Measurements from ENCODE around the gene R3HDM4.

The R3HDM4 gene

DNA sequence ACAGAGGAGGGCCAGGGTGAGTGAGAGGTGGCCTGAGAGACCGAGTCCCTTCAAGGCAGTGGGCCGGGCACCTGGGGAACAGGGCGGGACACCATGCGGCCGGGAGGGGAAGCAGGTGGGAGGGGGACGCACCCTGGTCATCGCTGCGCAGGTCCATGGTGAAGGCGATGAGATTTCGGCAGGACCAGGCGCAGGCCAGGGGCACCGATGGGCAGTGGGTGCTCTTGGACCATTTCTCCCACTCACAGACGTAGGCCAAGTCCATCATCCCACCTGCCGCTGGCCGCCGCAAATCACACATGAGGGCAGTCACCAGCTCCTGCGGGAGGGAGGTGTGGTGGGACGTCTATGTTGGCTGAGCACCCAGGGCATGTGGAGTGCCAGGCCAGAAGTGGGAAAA lies 22.2 kb downstream of the R3HDM4 start:
- H3K9ac ChIP-seq (ENCODE audit: low read depth in 1 of 2, low read length in 2 of 2): peak overlapping the region in 1 of 2 donors; percentile 3

DNA sequence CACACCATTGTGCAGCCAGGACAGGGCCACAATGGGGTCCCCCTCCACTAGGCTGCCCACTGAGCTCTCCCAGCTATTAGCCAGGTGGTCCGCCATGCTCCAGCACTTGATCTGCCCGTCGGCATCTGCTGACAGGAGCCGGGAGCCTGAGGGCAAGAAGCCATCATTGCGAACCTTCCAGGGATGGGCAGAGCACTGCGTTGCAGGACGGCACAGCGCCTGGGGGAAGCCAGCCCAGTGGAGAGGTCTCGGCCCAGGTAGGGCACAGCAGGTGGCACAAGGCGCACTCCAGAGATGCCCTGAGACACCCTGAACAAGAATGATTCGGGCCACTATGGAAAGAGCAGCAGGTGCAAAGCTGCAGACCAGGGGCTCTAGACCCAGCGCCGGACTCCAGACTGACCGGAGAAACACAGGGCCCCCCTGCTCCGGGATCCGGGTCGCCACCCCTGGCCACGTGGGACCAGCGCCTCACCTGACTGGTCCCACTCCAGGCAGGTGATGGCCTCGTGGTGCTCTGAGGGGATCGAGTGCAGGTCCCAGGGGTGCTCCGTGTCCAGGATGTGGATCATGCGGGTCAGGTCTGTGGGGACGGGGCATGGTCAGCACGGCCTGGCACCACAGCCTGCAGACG lies 23.2 kb downstream of the R3HDM4 start:
- H3K4me3 ChIP-seq (ENCODE audit: low read length in 2 of 2): no peak overlapping the region
- no peaks in the 10 kb centered on the region for H3K9me3 ChIP-seq (ENCODE audit: control insufficient read depth in 2 of 2, low read length in 2 of 2)
- no peak overlapping the region for H3K9ac ChIP-seq (ENCODE audit: low read depth in 1 of 2, low read length in 2 of 2)
- no peak overlapping the region for H3K27ac ChIP-seq (ENCODE audit: low read depth in 2 of 2, low read length in 2 of 2)
- peaks cover 32 to 37% of the 10 kb centered on the region in 2 donors for H3K36me3 ChIP-seq (ENCODE audit: control insufficient read depth in 2 of 2, insufficient read depth in 2 of 2, low read length in 2 of 2)
- H3K27me3 ChIP-seq (ENCODE audit: control insufficient read depth in 2 of 2, insufficient read depth in 2 of 2, low read length in 2 of 2): no peaks in the 10 kb centered on the region
- peaks cover 8 to 14% of the 10 kb centered on the region in 2 donors for H3K4me1 ChIP-seq (ENCODE audit: control insufficient read depth in 2 of 2, insufficient read depth in 2 of 2, low read length in 2 of 2)

More for the DNA sequence above, 22.2 kb downstream of the R3HDM4 start:
- H3K27me3 ChIP-seq (ENCODE audit: control insufficient read depth in 2 of 2, insufficient read depth in 2 of 2, low read length in 2 of 2): no peaks in the 10 kb centered on the region
- H3K9me3 ChIP-seq (ENCODE audit: control insufficient read depth in 2 of 2, low read length in 2 of 2): no peaks in the 10 kb centered on the region
- peaks cover 8 to 14% of the 10 kb centered on the region in 2 donors for H3K4me1 ChIP-seq (ENCODE audit: control insufficient read depth in 2 of 2, insufficient read depth in 2 of 2, low read length in 2 of 2)
- H3K27ac ChIP-seq (ENCODE audit: low read depth in 2 of 2, low read length in 2 of 2): peak overlapping the region; percentile 9 to 20
- peaks cover 27 to 29% of the 10 kb centered on the region in 2 donors for H3K36me3 ChIP-seq (ENCODE audit: control insufficient read depth in 2 of 2, insufficient read depth in 2 of 2, low read length in 2 of 2)
- no peak overlapping the region for H3K4me3 ChIP-seq (ENCODE audit: low read length in 2 of 2)

DNA sequence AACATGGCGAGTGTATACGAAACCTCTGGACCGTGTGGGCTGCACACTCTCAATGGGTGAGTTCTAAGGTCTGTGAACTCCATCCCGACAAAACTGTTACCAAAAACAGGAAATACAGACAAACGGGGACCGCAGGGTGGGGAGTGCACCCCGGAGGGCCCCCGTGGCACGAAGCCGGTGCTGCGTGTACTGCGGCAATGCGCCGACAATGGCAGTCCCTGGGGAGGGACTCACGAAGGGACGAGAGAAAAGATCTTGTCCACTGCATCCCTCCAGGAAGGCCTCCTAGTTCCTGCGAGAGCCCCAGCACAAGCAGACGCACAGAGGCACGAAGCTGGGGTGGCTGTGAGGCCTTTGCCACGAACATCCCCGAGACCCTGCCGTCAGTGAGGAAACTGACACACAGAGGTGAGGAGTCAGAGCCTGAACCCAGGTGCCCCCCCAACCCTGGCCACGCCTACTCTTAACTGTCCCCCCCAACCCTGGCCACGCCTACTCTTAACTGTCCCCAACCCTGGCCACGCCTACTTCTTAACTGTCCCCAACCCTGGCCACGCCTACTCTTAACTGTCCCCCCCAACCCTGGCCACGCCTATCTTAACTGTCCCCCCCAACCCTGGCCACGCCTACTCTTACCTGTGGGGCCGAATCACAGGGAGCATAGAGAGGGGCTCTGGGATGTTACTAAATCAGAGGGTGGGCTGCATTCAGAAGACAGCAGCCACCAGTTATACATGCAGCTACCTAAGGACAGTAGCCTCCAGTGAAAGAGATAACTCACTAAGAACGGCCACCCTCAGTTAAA lies 24.2 kb downstream of the R3HDM4 start:
- H3K4me3 ChIP-seq (ENCODE audit: low read length in 2 of 2): no peak overlapping the region
- peaks cover 32 to 39% of the 10 kb centered on the region in 2 donors for H3K36me3 ChIP-seq (ENCODE audit: control insufficient read depth in 2 of 2, insufficient read depth in 2 of 2, low read length in 2 of 2)
- no peaks in the 10 kb centered on the region for H3K9me3 ChIP-seq (ENCODE audit: control insufficient read depth in 2 of 2, low read length in 2 of 2)
- peaks cover 8 to 14% of the 10 kb centered on the region in 2 donors for H3K4me1 ChIP-seq (ENCODE audit: control insufficient read depth in 2 of 2, insufficient read depth in 2 of 2, low read length in 2 of 2)
- H3K27me3 ChIP-seq (ENCODE audit: control insufficient read depth in 2 of 2, insufficient read depth in 2 of 2, low read length in 2 of 2): no peaks in the 10 kb centered on the region
- H3K27ac ChIP-seq (ENCODE audit: low read depth in 2 of 2, low read length in 2 of 2): peak overlapping the region in 1 of 2 donors; percentile 63
- H3K9ac ChIP-seq (ENCODE audit: low read depth in 1 of 2, low read length in 2 of 2): no peak overlapping the region

DNA sequence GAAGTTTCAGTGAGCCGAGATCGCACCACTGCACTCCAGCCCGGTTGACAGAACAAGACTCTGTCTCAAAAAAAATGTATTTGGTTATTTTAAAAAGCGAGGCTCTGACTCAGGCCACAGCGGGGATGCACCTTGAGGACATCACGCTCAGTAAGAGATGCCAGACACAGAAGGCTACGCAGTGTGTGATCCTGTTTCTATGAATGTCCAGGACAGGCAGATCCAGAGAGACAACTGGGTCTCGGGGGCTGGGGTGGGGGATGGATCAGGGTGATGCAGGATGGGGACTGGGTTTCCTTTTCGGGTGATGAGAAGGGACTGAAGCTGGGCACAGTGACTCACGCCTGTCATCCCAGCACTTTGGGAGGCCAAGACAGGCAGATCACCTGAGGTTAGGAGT lies 25.4 kb downstream of the R3HDM4 start:
- no peaks in the 10 kb centered on the region for H3K9me3 ChIP-seq (ENCODE audit: control insufficient read depth in 2 of 2, low read length in 2 of 2)
- H3K9ac ChIP-seq (ENCODE audit: low read depth in 1 of 2, low read length in 2 of 2): no peak overlapping the region
- H3K4me1 ChIP-seq (ENCODE audit: control insufficient read depth in 2 of 2, insufficient read depth in 2 of 2, low read length in 2 of 2): peaks cover 8 to 14% of the 10 kb centered on the region in 2 donors
- H3K27me3 ChIP-seq (ENCODE audit: control insufficient read depth in 2 of 2, insufficient read depth in 2 of 2, low read length in 2 of 2): no peaks in the 10 kb centered on the region
- peaks cover 37 to 48% of the 10 kb centered on the region in 2 donors for H3K36me3 ChIP-seq (ENCODE audit: control insufficient read depth in 2 of 2, insufficient read depth in 2 of 2, low read length in 2 of 2)
- H3K27ac ChIP-seq (ENCODE audit: low read depth in 2 of 2, low read length in 2 of 2): no peak overlapping the region
- H3K4me3 ChIP-seq (ENCODE audit: low read length in 2 of 2): no peak overlapping the region

DNA sequence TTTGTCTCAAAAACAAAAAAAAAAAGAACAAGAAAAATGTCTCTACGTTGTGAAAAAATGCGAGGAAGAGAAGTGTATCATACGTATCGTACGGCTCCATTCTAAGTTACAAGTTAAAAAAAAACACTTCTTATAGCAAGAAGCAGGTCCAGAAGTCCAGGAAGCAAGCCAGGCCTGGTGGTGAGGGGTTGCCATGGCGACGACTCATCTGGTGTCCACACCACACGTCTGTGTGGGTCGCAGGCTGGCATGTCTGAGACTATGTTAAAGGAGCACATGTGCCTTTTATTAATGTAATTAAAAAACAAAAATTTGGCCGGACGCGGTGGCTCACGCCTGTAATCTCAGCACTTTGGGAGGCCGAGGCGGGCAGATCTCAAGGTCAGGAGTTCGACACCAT lies 25.9 kb downstream of the R3HDM4 start:
- Histone ChIP-seq H3K4me1 (ENCODE audit: control insufficient read depth in 2 of 2, insufficient read depth in 2 of 2, low read length in 2 of 2) (peaks cover 7 to 12% of the 10 kb centered on the region in 2 donors), H3K27ac (ENCODE audit: low read depth in 2 of 2, low read length in 2 of 2) (no peak overlapping the region), H3K9ac (ENCODE audit: low read depth in 1 of 2, low read length in 2 of 2) (no peak overlapping the region), H3K4me3 (ENCODE audit: low read length in 2 of 2) (no peak overlapping the region), H3K27me3 (ENCODE audit: control insufficient read depth in 2 of 2, insufficient read depth in 2 of 2, low read length in 2 of 2) (no peaks in the 10 kb centered on the region), H3K36me3 (ENCODE audit: control insufficient read depth in 2 of 2, insufficient read depth in 2 of 2, low read length in 2 of 2) (peaks cover 39 to 53% of the 10 kb centered on the region in 2 donors), H3K9me3 (ENCODE audit: control insufficient read depth in 2 of 2, low read length in 2 of 2) (no peaks in the 10 kb centered on the region)

DNA sequence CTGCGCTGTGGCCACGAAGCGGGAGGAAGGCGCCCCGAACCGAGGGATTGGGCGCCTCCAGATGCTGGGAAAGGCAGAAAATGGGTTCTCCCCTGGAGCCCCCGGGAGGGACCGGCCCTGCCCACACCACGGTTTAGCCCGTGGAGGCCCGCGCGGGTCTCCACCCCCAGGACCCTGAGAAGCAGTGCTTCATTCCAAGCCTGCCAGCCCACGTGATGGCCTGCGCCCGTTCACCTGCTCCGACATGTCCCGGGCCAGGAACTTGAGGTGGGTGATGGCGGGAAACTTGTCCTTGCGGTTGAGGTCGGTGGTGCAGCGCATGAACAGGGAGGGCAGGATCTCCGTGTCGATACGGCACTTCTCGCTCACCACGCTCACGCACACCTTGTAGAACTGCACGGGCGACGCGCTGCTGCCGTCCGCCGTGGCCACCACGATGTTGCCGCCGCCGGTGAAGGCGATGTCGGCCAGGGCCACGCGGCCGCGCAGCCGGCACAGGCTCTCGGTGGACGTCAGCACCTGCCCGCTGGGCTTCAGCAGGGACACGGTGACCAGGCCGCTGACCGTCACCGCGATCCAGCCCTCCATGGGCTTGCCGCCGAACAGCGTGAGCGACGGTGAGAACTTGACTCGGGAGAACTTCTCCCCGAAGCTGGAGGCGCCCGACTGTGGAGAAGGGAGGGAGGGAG lies 27.3 kb downstream of the R3HDM4 start:
- H3K4me1 ChIP-seq (ENCODE audit: control insufficient read depth in 2 of 2, insufficient read depth in 2 of 2, low read length in 2 of 2): peaks cover 0 to 3% of the 10 kb centered on the region in 2 donors
- H3K4me3 ChIP-seq (ENCODE audit: low read length in 2 of 2): no peak overlapping the region
- peaks cover 51 to 66% of the 10 kb centered on the region in 2 donors for H3K36me3 ChIP-seq (ENCODE audit: control insufficient read depth in 2 of 2, insufficient read depth in 2 of 2, low read length in 2 of 2)
- no peaks in the 10 kb centered on the region for H3K27me3 ChIP-seq (ENCODE audit: control insufficient read depth in 2 of 2, insufficient read depth in 2 of 2, low read length in 2 of 2)
- H3K27ac ChIP-seq (ENCODE audit: low read depth in 2 of 2, low read length in 2 of 2): no peak overlapping the region
- H3K9ac ChIP-seq (ENCODE audit: low read depth in 1 of 2, low read length in 2 of 2): no peak overlapping the region
- H3K9me3 ChIP-seq (ENCODE audit: control insufficient read depth in 2 of 2, low read length in 2 of 2): no peaks in the 10 kb centered on the region

DNA sequence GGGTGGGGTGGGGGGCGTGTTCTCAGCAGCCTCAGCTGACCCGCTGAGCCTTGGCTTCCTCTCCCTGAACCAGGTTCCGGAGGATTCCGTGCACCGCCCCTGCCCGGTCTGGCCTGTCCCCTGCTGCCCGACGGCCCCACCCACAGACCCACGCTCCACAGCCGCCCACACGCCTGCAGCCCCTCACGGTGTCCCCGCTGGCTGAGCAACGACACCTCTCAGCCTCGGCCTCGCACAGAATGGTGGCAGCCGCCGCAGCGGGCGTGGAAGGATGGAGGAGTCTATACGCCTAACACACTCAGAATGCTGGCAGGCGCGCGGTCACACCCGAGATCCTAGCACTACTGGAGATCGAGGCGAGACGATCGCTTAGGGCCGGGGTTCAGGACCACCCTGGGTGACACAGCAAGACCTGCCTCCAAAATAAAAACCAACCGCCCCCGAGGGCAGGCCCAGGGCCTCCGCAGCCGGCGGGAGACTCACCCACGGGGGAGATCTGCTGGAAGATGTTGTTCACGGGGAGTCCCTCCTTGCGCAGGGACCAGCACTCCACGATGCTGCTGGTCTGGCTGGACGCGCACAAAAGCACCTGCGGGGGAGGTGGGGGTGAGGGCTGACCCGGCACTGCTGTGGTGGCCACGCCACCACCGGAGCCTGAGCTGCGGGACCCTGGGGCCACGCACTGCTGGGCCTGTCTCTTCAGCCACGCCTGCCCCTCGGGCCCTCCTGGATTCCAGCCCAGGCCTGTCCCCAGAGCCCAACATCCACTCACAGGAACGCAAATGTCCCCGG lies 28.4 kb downstream of the R3HDM4 start:
- Histone ChIP-seq H3K36me3 (ENCODE audit: control insufficient read depth in 2 of 2, insufficient read depth in 2 of 2, low read length in 2 of 2) (peaks cover 41 to 60% of the 10 kb centered on the region in 2 donors), H3K9me3 (ENCODE audit: control insufficient read depth in 2 of 2, low read length in 2 of 2) (no peaks in the 10 kb centered on the region), H3K9ac (ENCODE audit: low read depth in 1 of 2, low read length in 2 of 2) (no peak overlapping the region), H3K27me3 (ENCODE audit: control insufficient read depth in 2 of 2, insufficient read depth in 2 of 2, low read length in 2 of 2) (no peaks in the 10 kb centered on the region), H3K27ac (ENCODE audit: low read depth in 2 of 2, low read length in 2 of 2) (no peak overlapping the region), H3K4me3 (ENCODE audit: low read length in 2 of 2) (no peak overlapping the region), H3K4me1 (ENCODE audit: control insufficient read depth in 2 of 2, insufficient read depth in 2 of 2, low read length in 2 of 2) (peaks cover 0 to 3% of the 10 kb centered on the region in 2 donors)

DNA sequence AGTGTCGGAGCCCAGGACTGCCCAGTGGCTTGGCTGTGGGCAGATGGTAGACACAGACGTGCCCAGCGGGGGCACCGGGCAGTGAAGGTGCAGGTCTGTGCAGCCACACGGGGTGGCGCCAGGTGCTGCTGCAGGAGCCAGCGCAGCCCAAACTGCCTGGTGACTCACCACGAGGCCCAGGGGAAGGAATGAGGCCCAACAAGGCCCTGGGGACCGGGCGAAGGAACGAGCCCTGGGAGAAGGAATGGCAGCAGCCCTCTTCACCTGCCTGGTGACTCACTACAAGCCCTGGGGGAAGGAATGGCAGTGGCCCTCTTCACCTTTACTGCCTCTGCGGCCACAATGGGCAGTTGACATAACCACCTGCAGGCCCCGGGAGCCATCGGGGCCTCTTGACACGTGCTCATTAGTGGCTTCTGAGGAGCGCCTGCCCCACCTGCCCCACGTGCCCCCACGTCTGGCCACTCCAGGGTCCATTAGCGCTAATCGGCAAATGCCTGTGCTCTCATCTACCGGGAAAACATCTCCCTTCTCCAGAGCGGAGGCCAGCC lies 29.3 kb downstream of the R3HDM4 start:
- no peak overlapping the region for H3K4me3 ChIP-seq (ENCODE audit: low read length in 2 of 2)
- no peaks in the 10 kb centered on the region for H3K27me3 ChIP-seq (ENCODE audit: control insufficient read depth in 2 of 2, insufficient read depth in 2 of 2, low read length in 2 of 2)
- no peak overlapping the region for H3K9ac ChIP-seq (ENCODE audit: low read depth in 1 of 2, low read length in 2 of 2)
- H3K36me3 ChIP-seq (ENCODE audit: control insufficient read depth in 2 of 2, insufficient read depth in 2 of 2, low read length in 2 of 2): peaks cover 39 to 57% of the 10 kb centered on the region in 2 donors
- peaks cover 0 to 2% of the 10 kb centered on the region in 2 donors for H3K4me1 ChIP-seq (ENCODE audit: control insufficient read depth in 2 of 2, insufficient read depth in 2 of 2, low read length in 2 of 2)
- no peak overlapping the region for H3K27ac ChIP-seq (ENCODE audit: low read depth in 2 of 2, low read length in 2 of 2)
- H3K9me3 ChIP-seq (ENCODE audit: control insufficient read depth in 2 of 2, low read length in 2 of 2): no peaks in the 10 kb centered on the region

DNA sequence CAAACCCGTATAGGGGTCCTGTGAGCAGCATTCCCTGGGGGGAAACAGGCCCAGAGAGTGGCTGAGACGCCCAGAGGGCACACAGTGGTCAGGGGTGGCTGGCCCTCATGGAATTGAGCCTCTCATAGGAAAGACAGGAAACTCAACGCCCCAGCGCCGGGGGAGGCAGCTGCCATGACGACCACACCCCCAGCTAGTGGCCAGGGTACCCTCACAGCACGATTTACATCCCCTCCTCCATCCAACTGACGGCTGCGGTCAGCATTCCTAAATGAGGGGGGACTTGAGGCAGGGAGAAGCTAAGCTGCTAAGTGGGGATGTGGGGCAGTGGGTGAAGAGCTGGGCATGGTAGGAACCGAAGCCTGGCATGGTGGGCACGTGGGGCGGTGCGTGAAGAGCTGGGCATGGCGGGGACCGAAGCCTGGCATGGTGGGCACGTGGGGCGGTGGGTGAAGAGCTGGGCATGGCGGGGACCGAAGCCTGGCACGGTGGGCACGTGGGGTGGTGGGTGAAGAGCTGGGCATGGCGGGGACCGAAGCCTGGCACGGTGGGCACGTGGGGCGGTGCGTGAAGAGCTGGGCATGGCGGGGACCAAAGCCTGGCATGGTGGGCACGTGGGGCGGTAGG lies 30.0 kb downstream of the R3HDM4 start:
- Histone ChIP-seq H3K4me1 (ENCODE audit: control insufficient read depth in 2 of 2, insufficient read depth in 2 of 2, low read length in 2 of 2) (no peaks in the 10 kb centered on the region), H3K9me3 (ENCODE audit: control insufficient read depth in 2 of 2, low read length in 2 of 2) (no peaks in the 10 kb centered on the region), H3K36me3 (ENCODE audit: control insufficient read depth in 2 of 2, insufficient read depth in 2 of 2, low read length in 2 of 2) (peaks cover 39 to 57% of the 10 kb centered on the region in 2 donors), H3K27ac (ENCODE audit: low read depth in 2 of 2, low read length in 2 of 2) (no peak overlapping the region), H3K27me3 (ENCODE audit: control insufficient read depth in 2 of 2, insufficient read depth in 2 of 2, low read length in 2 of 2) (no peaks in the 10 kb centered on the region), H3K9ac (ENCODE audit: low read depth in 1 of 2, low read length in 2 of 2) (no peak overlapping the region), H3K4me3 (ENCODE audit: low read length in 2 of 2) (no peak overlapping the region)
